ENCODE results near the gene CABP1. TPM values are rescaled to one million over a fixed set of nuclear protein-coding genes. Genes with fewer than 3 reads are reported as not detected.
"Not testable (repeated sequence)": the region's sequence is repeated elsewhere in the genome, so short reads cannot be mapped to it uniquely, and the experiment has no call there.

Gene CABP1
- total RNA-seq, 4 donors from 2014 or later, result 0.39 to 0.94 (median 0.89) TPM; not detected in 1

DNA sequence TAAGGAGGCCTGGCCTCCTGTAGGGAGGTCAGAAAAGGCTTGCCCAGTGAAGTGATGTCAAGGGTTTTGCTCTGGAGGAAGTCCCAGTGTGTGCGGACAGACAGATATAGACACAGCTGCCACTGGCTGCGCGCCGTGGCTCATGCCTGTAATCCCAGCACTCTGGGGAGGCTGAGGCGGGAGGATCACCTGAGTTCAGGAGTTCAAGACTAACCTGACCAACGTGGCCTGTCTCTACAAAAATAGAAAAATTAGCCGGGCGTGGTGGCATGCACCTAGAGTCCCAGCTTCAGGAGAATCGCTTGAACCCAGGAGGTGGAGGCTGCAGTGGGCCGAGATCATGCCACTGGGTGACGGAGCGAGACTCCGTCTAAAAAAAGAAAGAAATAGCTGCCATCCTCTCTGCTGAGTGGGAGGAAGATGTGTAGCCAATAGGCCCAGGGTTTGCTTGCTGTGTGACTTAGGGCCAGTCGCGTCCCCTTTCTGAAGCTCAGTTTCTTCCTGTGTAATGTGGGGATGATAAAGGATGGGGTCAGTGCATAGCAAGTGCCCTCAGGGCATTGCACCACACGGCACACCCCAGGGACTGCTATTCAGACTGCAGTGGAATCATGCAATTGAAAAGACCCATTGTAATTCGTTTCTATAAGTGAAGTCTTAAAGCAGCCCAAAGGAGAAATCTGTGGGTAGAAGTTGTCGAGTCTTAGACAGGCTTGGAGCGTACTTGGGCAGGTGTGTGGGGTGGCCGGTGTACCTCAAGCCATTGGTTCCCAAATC, 27.9 kb downstream of the CABP1 start:
- whole genome bisulfite sequencing, 2 donors, result 81 to 86% methylated on average over 20 of the region's 20 CpGs
- H3K4me3 ChIP-seq (ENCODE audit: low read depth, poor library complexity, severe bottlenecking), result no peak overlapping the region
- intact Hi-C loops (cut with DNase I; ENCODE audit: low total_unique reads), result no loop called here
- TF ChIP-seq, protein P1, sequence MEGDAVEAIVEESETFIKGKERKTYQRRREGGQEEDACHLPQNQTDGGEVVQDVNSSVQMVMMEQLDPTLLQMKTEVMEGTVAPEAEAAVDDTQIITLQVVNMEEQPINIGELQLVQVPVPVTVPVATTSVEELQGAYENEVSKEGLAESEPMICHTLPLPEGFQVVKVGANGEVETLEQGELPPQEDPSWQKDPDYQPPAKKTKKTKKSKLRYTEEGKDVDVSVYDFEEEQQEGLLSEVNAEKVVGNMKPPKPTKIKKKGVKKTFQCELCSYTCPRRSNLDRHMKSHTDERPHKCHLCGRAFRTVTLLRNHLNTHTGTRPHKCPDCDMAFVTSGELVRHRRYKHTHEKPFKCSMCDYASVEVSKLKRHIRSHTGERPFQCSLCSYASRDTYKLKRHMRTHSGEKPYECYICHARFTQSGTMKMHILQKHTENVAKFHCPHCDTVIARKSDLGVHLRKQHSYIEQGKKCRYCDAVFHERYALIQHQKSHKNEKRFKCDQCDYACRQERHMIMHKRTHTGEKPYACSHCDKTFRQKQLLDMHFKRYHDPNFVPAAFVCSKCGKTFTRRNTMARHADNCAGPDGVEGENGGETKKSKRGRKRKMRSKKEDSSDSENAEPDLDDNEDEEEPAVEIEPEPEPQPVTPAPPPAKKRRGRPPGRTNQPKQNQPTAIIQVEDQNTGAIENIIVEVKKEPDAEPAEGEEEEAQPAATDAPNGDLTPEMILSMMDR (IDR thresholded peaks at IDR 0.05), result no peak
- DNase-seq (ENCODE audit: low spot score in 2 of 2), result no peak

DNA sequence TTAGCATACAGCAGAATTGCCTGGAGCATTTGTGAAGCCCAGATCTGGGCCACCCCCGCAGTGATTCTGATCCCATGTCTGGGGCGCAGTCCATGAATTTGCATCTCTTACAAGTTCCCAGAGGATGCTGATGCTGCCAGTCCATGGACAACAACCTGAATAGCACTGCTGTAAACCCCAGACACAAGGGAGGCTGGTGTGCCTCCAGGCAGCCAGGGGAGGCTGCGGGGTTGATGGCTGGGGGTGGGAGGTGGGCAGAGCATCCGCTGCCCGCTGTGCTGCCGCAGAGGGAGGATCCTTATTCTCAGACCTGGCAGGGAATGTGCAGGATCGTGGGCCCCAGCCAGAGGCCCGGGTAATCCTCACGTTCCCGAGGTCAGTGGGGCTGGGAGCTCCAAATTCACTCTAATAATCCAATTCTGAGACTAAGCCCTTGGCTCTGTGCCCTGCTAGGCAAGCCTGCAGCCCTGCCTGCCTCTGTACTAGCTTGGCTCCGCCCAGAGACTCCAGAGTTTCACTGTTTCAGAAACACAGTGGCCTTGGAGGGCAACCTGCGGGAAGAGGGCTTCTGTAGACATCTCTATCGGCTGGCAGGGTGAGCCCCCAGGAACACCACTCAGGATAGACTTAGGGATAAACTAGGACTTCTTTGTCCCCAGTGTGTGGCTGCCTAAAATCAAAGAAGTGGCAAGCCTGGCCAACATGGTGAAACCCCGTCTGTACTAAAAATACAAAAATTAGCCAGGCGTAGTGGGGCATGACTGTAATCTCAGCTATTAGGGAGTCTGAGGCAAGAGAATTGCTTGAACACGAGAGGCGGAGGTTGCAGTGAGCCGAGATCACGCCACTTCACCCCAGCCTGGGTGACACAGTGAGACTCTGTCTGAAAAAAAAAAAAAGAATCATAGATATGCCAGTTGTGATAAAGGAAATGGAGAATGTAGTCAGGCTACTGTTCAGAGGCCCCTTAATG, 28.7 kb downstream of the CABP1 start:
- intact Hi-C loops (cut with DNase I; ENCODE audit: low total_unique reads), result no loop called here
- WGBS, 2 donors, result 38 to 43% methylated on average over 19 of the region's 19 CpGs
- no peak for TF ChIP-seq POLR2A (IDR thresholded peaks at IDR 0.05)
- TF ChIP-seq, protein P1 (IDR thresholded peaks at IDR 0.05), result no peak
- no peak overlapping the region for H3K4me3 ChIP-seq (ENCODE audit: low read depth, poor library complexity, severe bottlenecking)
- no peak for DNase-seq (ENCODE audit: low spot score in 2 of 2)

DNA sequence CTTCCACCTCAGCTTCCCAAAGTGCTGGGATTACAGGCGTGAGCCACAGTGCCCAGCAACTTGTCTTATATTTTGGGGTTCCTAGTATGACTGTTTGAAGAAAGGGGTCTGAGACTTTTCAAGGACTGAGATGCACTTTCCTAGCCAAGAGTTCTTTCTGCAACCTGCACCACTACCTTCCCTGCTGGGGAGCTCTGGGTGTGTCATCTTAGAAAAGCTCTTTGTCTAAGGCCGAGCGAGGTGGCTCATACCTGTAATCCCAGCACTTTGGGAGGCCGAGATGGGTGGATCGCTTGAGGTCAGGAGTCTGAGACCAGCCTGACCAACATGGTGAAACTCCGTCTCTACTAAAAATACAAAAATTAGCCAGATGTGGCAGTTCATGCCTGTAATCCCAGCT, 29.8 kb downstream of the CABP1 start:
- 83 to 96% methylated on average over 6 of the region's 6 CpGs for WGBS, 2 donors
- H3K4me3 ChIP-seq (ENCODE audit: low read depth, poor library complexity, severe bottlenecking); intact Hi-C loops (cut with DNase I; ENCODE audit: low total_unique reads); DNase-seq (ENCODE audit: low spot score in 2 of 2): not testable (repeated sequence)

DNA sequence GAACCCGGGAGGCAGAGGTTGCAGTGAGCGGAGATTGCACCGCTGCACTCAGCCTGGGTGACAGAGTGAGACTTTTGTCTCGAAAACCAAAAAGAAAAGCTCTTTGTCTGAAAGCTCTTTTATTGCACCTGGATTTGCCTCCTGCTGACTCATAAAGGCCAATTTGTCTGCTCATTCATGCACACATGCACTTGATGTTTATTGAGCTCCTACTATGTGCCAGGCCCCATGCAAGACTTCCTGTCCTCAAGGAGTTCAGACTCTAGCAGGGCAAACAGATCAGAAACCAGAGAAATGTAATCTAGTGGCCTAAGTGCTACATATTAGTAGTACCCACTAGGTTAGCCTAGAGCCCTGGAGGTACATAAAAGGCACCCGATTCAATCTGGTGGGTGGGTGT, 30.2 kb downstream of the CABP1 start:
- intact Hi-C loops (cut with DNase I; ENCODE audit: low total_unique reads), result no loop called here
- no peak for DNase-seq (ENCODE audit: low spot score in 2 of 2)
- TF ChIP-seq, protein P1 (IDR thresholded peaks at IDR 0.05), result no peak
- TF ChIP-seq POLR2A (IDR thresholded peaks at IDR 0.05), result no peak
- no peak overlapping the region for H3K4me3 ChIP-seq (ENCODE audit: low read depth, poor library complexity, severe bottlenecking)
- 85 to 92% methylated on average over 5 of the region's 5 CpGs for WGBS, 2 donors

DNA sequence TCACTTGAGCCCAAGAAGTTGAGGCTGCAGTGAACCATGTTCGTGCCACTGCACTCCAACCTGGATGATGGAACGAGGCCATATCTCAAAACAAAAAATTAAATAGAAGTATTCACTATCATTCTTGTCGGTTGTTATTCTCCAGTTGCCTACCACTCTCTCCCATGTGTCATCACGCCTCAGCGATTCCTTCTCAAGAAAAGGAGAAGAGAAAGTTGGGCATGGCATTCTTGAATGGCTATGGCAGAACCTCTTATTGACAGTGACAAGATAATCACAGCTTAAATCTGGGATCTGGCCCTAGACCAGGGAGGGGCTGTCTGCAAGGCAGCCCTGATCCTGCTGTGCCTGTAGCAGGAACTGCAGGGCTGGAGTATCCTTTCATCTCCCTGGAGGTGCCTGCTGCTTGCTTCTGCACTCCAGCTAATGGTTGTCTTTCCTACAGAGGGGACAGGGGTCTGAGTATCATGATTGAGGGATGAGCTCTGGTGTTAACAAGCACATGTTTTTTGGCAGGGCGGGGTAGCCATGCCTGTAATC, 33.7 kb downstream of the CABP1 start:
- TF ChIP-seq POLR2A (IDR thresholded peaks at IDR 0.05), result no peak
- TF ChIP-seq, protein P1 (IDR thresholded peaks at IDR 0.05), result no peak

More for the DNA sequence above, 33.7 kb downstream of the CABP1 start:
- no peak overlapping the region for H3K4me3 ChIP-seq (ENCODE audit: low read depth, poor library complexity, severe bottlenecking)
- no peak for DNase-seq (ENCODE audit: low spot score in 2 of 2)
- intact Hi-C loops (cut with DNase I; ENCODE audit: low total_unique reads), result no loop called here
- 86 to 89% methylated on average over 6 of the region's 6 CpGs for WGBS, 2 donors
